Neural cell (in vitro differentiated cells): ENCODE results near the gene PLK2. TPM values are rescaled to one million over a fixed set of nuclear protein-coding genes. Genes with fewer than 3 reads are reported as not detected.

Experiments used
- H2AFZ ChIP-seq: fragments of 200-600, 300-800 bp; sonication (generic), shearing (Covaris generic); 2 replicates; pipeline ENCODE4 v1.6.0; 2014; ENCODE audit warnings: low read depth, mild to moderate bottlenecking, antibody characterized with exemption, low read length, moderate library complexity
- H3F3A ChIP-seq: fragments of 200-600 bp; shearing (Covaris generic); 2 replicates; pipeline ENCODE4 v1.6.1; 2016; ENCODE audit warnings: mild to moderate bottlenecking, moderate library complexity, mixed read lengths, antibody characterized with exemption, low read length; ENCODE audit not compliant: insufficient read depth, poor library complexity, severe bottlenecking
- H3K27ac ChIP-seq: fragments of 200-600, 300-800 bp; sonication (generic), shearing (Covaris generic); 2 replicates; pipeline ENCODE4 v1.5.1; 2014; ENCODE audit warnings: mild to moderate bottlenecking, low read length, moderate library complexity
- H3K27me3 ChIP-seq: fragments of 300-800, 200-600 bp; sonication (generic), shearing (Covaris generic); 2 replicates; pipeline ENCODE4 v1.6.0; 2014; ENCODE audit warnings: mild to moderate bottlenecking, low read depth, low read length, moderate library complexity; ENCODE audit not compliant: insufficient read depth
- H3K36me3 ChIP-seq: fragments of 300-800, 200-600 bp; sonication (generic), shearing (Covaris generic); 2 replicates; pipeline ENCODE4 v1.5.1; 2014; ENCODE audit warnings: mild to moderate bottlenecking, antibody characterized with exemption, low read length, moderate library complexity; ENCODE audit not compliant: insufficient read depth
- H3K4me2 ChIP-seq: fragments of 300-800, 200-600 bp; sonication (generic), shearing (Covaris generic); 2 replicates; pipeline ENCODE4 v1.6.0; 2014; ENCODE audit warnings: mild to moderate bottlenecking, low read length
- H3K4me3 ChIP-seq: fragments of 300-800, 200-600 bp; sonication (generic), shearing (Covaris generic); 2 replicates; pipeline ENCODE4 v1.5.1; 2014; ENCODE audit warnings: mild to moderate bottlenecking, low read length, moderate library complexity
- H3K79me2 ChIP-seq: fragments of 200-600 bp; shearing (Covaris generic); replicated peaks from 2 replicates; pipeline ENCODE4 v1.6.0; 2014; ENCODE audit warnings: mild to moderate bottlenecking, low read length, moderate library complexity; ENCODE audit not compliant: insufficient read depth
- H3K9ac ChIP-seq: fragments of 300-800, 200-600 bp; sonication (generic), shearing (Covaris generic); 2 replicates; pipeline ENCODE4 v1.6.1; 2016; ENCODE audit warnings: mild to moderate bottlenecking, low read length, mixed read lengths
- H3K9me2 ChIP-seq: fragments of 200-600 bp; shearing (Covaris generic); 2 replicates; pipeline ENCODE4 v1.6.1; 2016; ENCODE audit warnings: mild to moderate bottlenecking, low read length, mixed read lengths; ENCODE audit not compliant: insufficient read depth
- H3K9me3 ChIP-seq: fragments of 200-600, 300-800 bp; sonication (generic), shearing (Covaris generic); 2 replicates; pipeline ENCODE4 v1.6.1; 2016; ENCODE audit warnings: mild to moderate bottlenecking, mixed run types, low read length, moderate library complexity, mixed read lengths
- H4K20me1 ChIP-seq: fragments of 200-600 bp; shearing (Covaris generic); 2 replicates; pipeline ENCODE4 v1.6.1; 2016; ENCODE audit warnings: mild to moderate bottlenecking, mixed run types; ENCODE audit not compliant: insufficient read depth
- CTCF ChIP-seq: fragments of 450-650 bp; IDR thresholded peaks from 2 replicates; pipeline ENCODE4 v1.5.1; 2014; ENCODE audit warnings: antibody characterized with exemption, mild to moderate bottlenecking, moderate library complexity; ENCODE audit not compliant: poor library complexity, severe bottlenecking
- EP300 ChIP-seq: fragments of 450-650 bp; conservative IDR thresholded peaks from 2 replicates; pipeline ENCODE4 v1.6.1; 2014; ENCODE audit warnings: antibody characterized with exemption, mild to moderate bottlenecking, moderate library complexity; ENCODE audit not compliant: poor library complexity, severe bottlenecking
- EZH2 ChIP-seq: fragments of 200-600, 300-800 bp; shearing (Covaris generic), sonication (generic); IDR thresholded peaks from 2 replicates; pipeline ENCODE4 v1.6.1; 2014; ENCODE audit warnings: antibody characterized with exemption, low read length, borderline replicate concordance, mild to moderate bottlenecking; ENCODE audit not compliant: insufficient read depth, poor library complexity, severe bottlenecking
- MXI1 ChIP-seq: fragments of 450-650 bp; conservative IDR thresholded peaks from 2 replicates; pipeline ENCODE4 v1.6.1; 2014; ENCODE audit warnings: antibody characterized with exemption, mild to moderate bottlenecking; ENCODE audit not compliant: poor library complexity, severe bottlenecking
- POLR2AphosphoS5 ChIP-seq: IDR thresholded peaks from 2 replicates; pipeline ENCODE4 v1.6.1; 2012
- RAD21 ChIP-seq: fragments of 450-650 bp; conservative IDR thresholded peaks from 2 replicates; pipeline ENCODE4 v1.6.1; 2014; ENCODE audit warnings: antibody characterized with exemption, mild to moderate bottlenecking, moderate library complexity
- SMC3 ChIP-seq: fragments of 450-650 bp; conservative IDR thresholded peaks from 2 replicates; pipeline ENCODE4 v1.6.1; 2014; ENCODE audit warnings: antibody characterized with exemption, mild to moderate bottlenecking, moderate library complexity; ENCODE audit not compliant: poor library complexity
- TAF1 ChIP-seq: IDR thresholded peaks from 2 replicates; pipeline ENCODE4 v1.6.1; 2012; ENCODE audit warnings: low read depth
- polyA plus RNA-seq: library from polyadenylated mRNA; depleted of rRNA; stranded (reverse); fragments of >200 nt; gene quantifications from 2 replicates; pipeline ENCODE4 v1.2.3, GENCODE V29; 2014
- TF ChIP-seq, protein P1 (sequence below): IDR thresholded peaks from 2 replicates; pipeline ENCODE4 v1.6.1; 2012; ENCODE audit warnings: borderline replicate concordance

The PLK2 gene
- polyA plus RNA-seq, 1 donor from 2014 or later, result 309 TPM

DNA sequence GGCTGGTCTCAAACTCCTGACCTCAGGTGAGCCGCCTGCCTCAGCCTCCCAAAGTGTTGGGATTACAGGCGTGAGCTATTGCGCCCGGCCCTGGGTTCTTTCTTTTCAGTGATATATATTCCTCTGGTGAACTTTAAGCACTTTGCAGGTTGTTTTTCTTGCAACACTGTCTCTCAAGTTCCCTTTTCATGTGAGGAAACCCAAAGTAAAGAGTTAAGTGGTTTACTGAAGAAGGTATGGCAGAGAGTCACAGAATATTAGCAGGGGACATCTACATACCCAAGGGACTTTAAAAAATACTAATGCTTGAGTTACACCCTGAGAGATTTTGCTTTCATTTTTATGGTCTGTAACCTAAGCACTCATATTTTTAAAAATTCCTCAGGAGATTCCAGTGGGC is 24.6 kb upstream of the PLK2 start:
- Histone ChIP-seq H3F3A (no peaks in the 10 kb centered on the region), H4K20me1 (no peaks in the 10 kb centered on the region), H3K9me2 (no peaks in the 10 kb centered on the region), H3K9me3 (no peaks in the 10 kb centered on the region), H3K4me2 (no peak overlapping the region), H3K27me3 (no peaks in the 10 kb centered on the region), H3K4me3 (no peak overlapping the region), H3K9ac (no peak overlapping the region), H2AFZ (no peak overlapping the region), H3K36me3 (no peaks in the 10 kb centered on the region), H3K79me2 (no peaks in the 10 kb centered on the region), H3K27ac (no peak overlapping the region)
- TF ChIP-seq RAD21 (no peak), POLR2AphosphoS5 (no peak)

- H4K20me1 ChIP-seq, result no peaks in the 10 kb centered on the region
Observed at GRCh38 chr5:58482536-58482935, 22.6 kb upstream of the PLK2 start.

More at GRCh38 chr5:58482536-58482935, 22.6 kb upstream of the PLK2 start:
- no peak overlapping the region for H3K4me2 ChIP-seq
- no peaks in the 10 kb centered on the region for H3K36me3 ChIP-seq
- no peak overlapping the region for H3K9ac ChIP-seq
- no peak overlapping the region for H3K27ac ChIP-seq
- no peaks in the 10 kb centered on the region for H3F3A ChIP-seq
- H2AFZ ChIP-seq, result no peak overlapping the region
- no peak for TF ChIP-seq EZH2
- no peak for TF ChIP-seq MXI1
- TF ChIP-seq TAF1, result no peak
- TF ChIP-seq RAD21, result no peak
- TF ChIP-seq, protein P1, sequence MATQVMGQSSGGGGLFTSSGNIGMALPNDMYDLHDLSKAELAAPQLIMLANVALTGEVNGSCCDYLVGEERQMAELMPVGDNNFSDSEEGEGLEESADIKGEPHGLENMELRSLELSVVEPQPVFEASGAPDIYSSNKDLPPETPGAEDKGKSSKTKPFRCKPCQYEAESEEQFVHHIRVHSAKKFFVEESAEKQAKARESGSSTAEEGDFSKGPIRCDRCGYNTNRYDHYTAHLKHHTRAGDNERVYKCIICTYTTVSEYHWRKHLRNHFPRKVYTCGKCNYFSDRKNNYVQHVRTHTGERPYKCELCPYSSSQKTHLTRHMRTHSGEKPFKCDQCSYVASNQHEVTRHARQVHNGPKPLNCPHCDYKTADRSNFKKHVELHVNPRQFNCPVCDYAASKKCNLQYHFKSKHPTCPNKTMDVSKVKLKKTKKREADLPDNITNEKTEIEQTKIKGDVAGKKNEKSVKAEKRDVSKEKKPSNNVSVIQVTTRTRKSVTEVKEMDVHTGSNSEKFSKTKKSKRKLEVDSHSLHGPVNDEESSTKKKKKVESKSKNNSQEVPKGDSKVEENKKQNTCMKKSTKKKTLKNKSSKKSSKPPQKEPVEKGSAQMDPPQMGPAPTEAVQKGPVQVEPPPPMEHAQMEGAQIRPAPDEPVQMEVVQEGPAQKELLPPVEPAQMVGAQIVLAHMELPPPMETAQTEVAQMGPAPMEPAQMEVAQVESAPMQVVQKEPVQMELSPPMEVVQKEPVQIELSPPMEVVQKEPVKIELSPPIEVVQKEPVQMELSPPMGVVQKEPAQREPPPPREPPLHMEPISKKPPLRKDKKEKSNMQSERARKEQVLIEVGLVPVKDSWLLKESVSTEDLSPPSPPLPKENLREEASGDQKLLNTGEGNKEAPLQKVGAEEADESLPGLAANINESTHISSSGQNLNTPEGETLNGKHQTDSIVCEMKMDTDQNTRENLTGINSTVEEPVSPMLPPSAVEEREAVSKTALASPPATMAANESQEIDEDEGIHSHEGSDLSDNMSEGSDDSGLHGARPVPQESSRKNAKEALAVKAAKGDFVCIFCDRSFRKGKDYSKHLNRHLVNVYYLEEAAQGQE, result no peak
- peak; percentile 66 for TF ChIP-seq POLR2AphosphoS5
- TF ChIP-seq EP300, result peak; percentile 86
- no peak for TF ChIP-seq CTCF
- no peak for TF ChIP-seq SMC3
- no peak overlapping the region for H3K4me3 ChIP-seq
- no peaks in the 10 kb centered on the region for H3K27me3 ChIP-seq
- H3K79me2 ChIP-seq, result no peaks in the 10 kb centered on the region
- H3K9me3 ChIP-seq, result no peaks in the 10 kb centered on the region
- H3K9me2 ChIP-seq, result no peaks in the 10 kb centered on the region
